T47D (cell line): Measurements from ENCODE around the gene TDRD5.
"Not testable (repeated sequence)": the region's sequence is repeated elsewhere in the genome, so short reads cannot be mapped to it uniquely, and the experiment has no call there.

ENCODE experiments used
- DNase-seq, 2 experiments: peaks; one replicate each; pipeline versions ENCODE4 v3.0.0 to v3.0.0-alpha.2; 2011 to 2012; ENCODE audit warnings: low read depth in 1 of 2, low spot score in 1 of 2
- JUND ChIP-seq: IDR thresholded peaks from 2 replicates; pipeline ENCODE4 v1.6.1; 2012; ENCODE audit warnings: low read depth
- in situ Hi-C: cut with HindIII; loops from 2 replicates; pipeline ENCODE4 v1.10.0; 2016; ENCODE audit warnings: low sequenced_read_pairs, low pct_unique_long_range_greater_than_20kb

Gene TDRD5

DNA sequence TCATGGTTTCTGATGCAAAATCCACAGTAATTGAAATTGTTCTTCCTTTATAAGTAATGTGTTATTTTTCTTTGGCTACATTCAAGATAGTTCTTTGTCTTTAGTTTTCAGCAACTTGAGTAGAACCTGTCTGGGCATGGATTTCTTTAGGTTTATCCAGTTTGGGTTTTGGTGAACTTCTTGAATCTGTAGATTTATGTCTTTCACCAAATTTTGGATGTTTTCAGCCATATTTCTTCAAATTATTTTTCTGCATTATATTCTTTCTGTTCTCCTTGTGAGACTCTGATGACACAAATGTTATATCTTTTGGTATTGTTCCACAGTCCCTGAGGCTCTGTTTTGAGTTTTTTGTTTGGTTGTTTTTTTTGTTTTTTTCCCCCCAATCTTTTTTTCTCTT, 69.4 kb downstream of the TDRD5 start:
- DNase-seq: no peak
- in situ Hi-C loops: no loop called here
- TF ChIP-seq JUND: no peak

DNA sequence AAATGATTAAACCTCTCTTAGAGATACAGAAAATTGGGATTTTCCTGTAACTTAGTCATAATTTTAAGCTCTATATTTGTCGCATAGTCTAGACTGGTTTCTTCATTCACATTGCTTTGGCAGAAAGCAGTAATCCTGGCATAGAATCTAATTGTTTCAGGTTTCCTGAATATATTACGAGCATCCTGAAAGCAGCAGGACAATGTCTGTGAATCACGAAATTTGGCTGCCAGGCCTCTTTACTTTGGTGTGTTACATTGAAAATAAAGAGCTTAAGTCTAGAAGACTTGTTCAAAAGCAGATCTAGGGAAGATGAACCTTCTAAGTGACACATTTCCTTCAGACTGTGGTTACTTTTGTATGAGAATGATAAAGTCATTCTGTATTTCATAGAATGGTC, 72.2 kb downstream of the TDRD5 start:
- no peak for DNase-seq
- in situ Hi-C loops: no loop called here
- TF ChIP-seq JUND: no peak

DNA sequence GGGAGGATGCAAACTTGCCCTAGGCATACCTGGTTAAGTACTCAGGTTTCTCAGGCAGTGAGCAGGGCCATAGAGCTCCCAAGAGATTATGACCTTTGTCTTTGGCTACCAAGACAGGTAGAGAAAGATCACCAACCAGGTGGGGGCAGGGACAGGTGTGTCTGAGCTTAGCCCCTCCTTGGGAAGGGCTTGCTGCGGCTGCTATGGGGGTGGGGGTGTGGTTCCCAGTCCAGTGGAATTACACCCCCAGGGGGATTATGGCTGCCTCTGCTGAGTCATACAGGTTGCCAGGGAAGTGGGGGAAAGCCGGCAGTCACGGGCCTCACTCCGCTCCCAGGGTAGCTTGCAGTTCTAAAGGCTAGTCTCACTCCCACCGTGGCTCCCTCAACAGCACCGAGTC, 86.2 kb downstream of the TDRD5 start:
- TF ChIP-seq JUND: no peak
- in situ Hi-C loops: no loop called here

DNA sequence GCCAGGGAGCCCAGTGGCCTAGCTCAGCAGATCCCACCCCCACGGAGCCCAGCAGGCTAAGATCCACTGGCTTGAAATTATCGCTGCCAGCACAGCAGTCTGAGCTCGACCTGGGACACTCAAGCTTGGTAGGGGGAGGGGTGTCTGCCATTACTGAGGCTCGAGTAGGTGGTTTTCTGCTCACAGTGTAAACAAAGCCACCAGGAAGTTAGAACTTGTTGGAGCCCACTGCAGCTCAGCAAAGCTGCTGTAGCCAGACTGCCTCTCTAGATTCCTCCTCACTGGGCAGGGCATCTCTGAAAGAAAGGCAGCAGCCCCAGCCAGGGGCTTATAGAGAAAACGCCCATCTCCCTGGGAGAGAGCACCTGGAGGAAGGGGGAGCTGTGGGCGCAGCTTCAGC, 102.9 kb downstream of the TDRD5 start:
- in situ Hi-C loops, DNase-seq: not testable (repeated sequence)

More for the DNA sequence above, 86.2 kb downstream of the TDRD5 start:
- DNase-seq: no peak

DNA sequence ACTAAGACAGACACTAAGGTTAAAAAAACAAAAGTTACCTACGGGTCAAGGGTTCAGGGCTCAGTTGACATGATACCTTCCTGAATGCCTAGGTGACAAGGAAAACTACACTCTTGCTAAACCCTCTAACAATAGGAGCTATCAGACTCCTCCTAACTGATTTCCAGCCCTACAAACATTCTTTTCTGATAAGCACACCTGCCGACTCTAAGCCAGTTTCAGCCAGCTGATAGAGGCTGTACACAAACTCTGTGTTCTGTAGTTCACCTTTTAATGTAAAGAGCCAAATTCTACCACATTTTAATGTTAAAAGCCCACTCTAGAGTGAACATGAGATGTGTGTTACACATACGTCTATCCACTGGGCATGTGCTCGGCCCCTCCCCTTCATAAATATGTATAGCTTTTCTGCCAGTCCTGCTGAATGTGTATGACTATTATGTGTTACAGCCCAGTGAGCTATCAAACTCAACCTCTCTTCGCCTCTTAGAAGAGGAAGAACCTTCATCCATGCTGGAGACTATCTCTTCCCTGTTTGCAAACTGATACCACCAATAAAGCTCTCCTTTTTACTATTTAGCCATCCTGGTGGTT, 111.4 kb downstream of the TDRD5 start:
- no peak for DNase-seq
- in situ Hi-C loops: no loop called here
- TF ChIP-seq JUND: no peak

DNA sequence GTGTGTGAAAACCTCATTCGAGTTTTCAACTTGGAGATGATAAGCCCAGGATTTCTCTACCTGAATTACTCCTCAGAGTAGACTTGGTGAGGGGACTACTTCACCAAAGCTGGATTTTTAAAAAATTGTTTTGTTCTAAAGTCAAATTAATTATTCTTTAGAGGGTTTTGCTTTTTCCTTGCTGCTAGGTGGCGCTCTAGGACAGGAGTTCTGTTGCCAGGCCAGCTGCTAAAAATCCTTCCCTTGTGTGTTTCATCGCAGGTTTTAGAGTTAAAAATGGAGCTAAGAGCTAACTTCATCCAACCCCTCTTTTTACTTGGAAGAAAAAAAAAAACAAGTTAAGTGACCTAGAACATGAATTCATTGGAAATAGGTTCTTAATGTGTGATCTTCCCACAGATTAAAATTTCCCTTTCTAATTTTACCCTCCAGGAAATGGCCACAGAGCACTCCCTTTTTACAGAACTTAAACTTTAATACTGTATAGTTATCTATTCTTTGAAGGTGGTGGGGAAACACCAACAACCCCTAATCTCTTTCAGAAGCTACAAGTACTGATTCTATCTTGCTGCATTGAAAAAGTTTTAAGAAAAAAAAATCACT, 114.8 kb downstream of the TDRD5 start:
- no peak for TF ChIP-seq JUND
- peak; percentile 46 to 81 for DNase-seq
- in situ Hi-C loops: no loop called here

DNA sequence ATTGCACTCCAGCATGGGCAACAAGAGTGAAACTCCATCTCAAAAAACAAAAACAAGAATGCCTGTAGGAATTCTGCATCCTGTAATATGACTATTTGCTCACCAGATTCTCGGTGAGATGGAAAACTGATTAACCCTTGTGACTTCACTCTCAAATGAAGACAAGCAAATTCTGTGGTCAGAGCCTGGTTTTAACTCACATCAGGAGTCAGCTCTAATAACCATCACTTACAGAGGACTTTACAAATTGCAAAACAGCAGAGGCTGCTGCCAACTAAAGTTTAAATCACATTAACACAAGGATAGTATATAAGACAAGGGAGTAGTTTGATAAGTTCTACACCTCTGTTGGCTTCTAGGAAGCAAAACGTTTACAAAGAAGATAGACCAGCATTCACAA, 115.8 kb downstream of the TDRD5 start:
- TF ChIP-seq JUND: no peak
- no peak for DNase-seq
- in situ Hi-C loops: no loop called here

DNA sequence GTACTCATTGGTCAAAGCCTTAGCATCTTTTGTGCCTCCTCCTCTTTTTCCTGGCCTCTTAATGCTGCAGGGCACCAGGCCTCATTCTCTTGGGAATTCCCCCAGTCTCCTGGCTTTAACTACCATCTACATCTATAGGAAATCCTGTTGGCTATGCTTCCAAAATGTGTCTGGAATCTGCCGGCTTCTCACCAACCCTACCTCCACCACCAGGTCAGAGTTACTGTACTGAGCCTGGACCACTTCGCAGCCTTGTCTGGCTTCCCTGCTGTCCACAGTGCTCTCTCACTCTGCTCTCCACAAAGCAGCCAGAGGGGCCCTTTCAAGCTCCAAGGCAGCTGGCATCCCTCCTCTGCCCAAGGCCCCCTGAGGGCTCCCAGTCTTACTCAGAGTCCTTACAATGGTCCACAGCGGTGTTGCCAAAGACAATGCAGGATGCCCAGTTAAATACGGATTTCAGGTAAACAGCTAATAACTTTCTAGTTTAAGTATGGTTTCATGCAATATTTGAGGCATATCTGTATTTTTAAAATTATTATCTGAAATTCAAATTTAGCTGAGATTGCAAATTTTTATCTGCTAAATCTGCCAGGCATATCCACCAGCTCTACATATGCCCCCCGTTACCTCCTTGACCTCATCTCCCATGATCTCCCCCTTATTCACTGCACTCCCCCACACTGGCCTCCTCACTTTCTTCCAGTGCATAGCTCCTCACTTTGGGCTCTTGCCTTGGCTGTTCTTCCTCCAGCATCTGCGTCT, 117.0 kb downstream of the TDRD5 start:
- TF ChIP-seq JUND: no peak
- in situ Hi-C loops: no loop called here
- no peak for DNase-seq

DNA sequence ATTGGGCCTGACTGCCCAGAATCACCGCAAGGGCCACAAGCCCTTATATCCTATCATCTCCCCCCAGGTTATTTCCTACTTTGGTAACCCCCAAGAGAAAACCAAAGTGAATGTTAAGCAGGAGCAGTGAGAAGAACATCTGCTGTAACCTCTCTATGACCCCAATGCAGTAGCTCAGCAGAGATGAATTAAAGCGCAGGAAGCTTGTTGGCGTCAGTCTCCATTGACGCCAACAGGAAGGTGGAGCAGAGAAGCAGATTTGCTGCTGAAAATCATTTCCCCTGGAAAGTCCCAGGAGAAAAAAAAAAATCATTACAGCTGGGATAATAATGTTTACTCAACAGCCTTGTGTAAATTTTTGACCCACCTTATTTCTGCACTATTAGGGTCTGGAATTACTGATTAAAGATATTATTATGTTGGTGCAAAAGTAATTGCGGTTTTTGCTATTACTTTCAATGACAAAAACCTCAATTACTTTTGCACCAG, 118.3 kb downstream of the TDRD5 start:
- in situ Hi-C loops: no loop called here
- DNase-seq: no peak

DNA sequence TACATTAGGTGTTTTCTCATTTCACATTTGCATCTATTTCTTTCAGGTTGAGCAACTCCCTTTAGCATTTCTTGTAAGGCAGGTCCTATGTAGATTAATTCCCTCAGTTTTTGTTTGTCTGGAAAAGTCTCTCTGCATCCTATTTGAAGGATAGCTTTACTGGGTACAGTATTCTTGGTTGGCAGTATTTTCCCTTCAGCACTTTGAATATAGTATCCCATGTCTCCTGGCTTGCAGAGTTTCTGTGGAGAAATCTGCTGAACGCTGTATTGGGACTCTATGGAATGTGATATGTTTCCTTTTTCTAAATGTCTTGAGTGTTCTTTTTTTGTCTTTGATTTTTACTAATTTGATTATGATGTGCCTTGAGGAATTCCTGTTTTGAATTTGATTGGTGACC, 122.5 kb downstream of the TDRD5 start:
- TF ChIP-seq JUND: no peak
- in situ Hi-C loops: no loop called here
- DNase-seq: no peak

More for the DNA sequence above, 118.3 kb downstream of the TDRD5 start:
- no peak for TF ChIP-seq JUND

DNA sequence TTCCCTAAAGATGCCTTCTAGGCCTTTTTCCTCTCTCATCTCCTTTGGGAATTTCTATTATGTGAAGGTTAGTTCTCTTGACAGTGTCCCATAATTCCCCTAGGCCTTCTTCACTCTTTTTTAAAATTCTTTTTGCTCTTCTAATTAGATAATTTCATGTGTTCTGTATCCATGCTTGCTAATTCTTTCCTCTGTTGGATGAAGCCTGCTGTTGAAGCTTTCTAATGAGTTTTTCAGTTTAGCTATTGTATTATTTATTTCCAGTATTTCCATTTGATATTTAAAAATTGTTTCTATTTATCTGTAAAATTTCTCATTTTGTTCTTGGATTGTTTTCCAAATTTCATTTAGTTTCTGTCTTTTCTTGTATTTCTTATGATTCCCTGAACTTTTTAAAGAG, 123.0 kb downstream of the TDRD5 start:
- no peak for TF ChIP-seq JUND
- in situ Hi-C loops: no loop called here
- no peak for DNase-seq

DNA sequence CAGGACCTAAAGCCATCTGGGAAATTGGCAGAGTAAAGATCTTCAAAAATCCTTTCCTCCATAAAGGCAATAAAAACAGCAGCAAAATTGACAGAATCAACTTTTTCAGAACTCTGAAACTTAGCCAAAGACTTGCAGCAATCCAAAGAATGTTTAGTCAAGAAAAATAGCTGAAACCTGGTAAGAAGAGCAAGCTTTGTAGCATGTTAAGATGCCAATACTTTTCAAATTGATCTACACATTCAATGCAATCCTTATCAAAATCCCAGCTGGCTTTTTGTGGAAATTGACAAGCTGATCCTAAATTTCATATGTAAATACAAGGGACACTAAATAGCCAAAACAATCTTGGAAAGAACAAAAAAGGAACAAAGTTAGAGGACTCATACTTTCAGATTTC, 127.6 kb downstream of the TDRD5 start:
- TF ChIP-seq JUND: no peak
- no peak for DNase-seq
- in situ Hi-C loops: no loop called here

DNA sequence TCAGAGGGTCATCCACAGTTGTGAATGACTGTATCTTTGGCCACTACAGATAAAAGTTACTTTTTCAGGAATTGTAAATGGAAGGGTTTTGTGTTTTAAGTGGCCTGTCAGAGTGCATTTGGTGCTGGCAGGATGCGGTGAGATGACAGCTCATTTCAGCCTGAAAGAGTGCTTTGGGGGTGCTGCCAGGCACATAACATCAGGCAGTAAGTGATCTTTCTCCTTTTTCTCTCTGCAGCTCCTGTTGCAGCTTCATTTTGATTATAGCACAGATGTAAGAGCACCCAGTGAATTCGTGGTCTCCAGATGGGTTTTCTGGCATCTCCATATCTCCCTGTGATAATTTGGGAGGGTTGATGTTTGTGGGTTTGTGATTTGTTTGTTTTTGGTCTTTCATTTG, 136.6 kb downstream of the TDRD5 start:
- DNase-seq: no peak
- in situ Hi-C loops: no loop called here
- TF ChIP-seq JUND: no peak

DNA sequence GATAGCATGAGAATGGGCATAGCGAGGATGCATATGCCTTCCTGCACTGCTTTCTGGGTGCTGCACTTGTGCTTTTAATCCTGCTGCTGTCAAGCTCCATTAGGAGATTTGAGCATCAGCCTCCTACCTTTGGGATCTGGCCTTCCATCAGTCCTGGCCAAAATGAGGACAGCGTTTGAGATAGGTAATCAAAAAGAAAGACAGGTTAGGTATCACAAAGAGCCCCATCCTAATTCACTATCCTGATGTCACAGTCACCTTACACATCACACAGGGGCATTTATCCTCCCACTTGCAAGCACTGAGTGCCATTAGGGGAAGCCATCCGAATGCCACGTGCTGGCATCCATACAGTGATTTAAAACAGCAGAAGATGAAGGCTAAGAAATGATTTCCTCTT, 138.2 kb downstream of the TDRD5 start:
- no peak for DNase-seq
- TF ChIP-seq JUND: no peak
- in situ Hi-C loops: no loop called here
